ENCODE data around the gene FTH1. TPM values are rescaled to one million over a fixed set of nuclear protein-coding genes. Genes with fewer than 3 reads are reported as not detected.

FTH1 gene
- total RNA-seq, 1 experiment from 2014 or later, result 301 TPM

- H3K36me3 ChIP-seq, result no peaks in the 10 kb centered on the region
- no peak for DNase-seq
- peaks cover 6% of the 10 kb centered on the region; the same call in 1 of the 2 replicates for H3K9me3 ChIP-seq
- no peak overlapping the region for H3K4me3 ChIP-seq
- no peaks in the 10 kb centered on the region for H3K27me3 ChIP-seq
Measured at GRCh38 chr11:61994981-61995380, 27.5 kb upstream of the FTH1 start.

GRCh38 chr11:61985869-61986268 lies 18.4 kb upstream of the FTH1 start:
- no peaks in the 10 kb centered on the region for H3K27me3 ChIP-seq
- no peaks in the 10 kb centered on the region for H3K36me3 ChIP-seq
- DNase-seq, result no peak
- no peak overlapping the region for H3K4me3 ChIP-seq
- H3K9me3 ChIP-seq, result peaks cover 25% of the 10 kb centered on the region

- H3K36me3 ChIP-seq, result no peaks in the 10 kb centered on the region
- no peaks in the 10 kb centered on the region for H3K27me3 ChIP-seq
- DNase-seq, result no peak
- peaks cover 16% of the 10 kb centered on the region for H3K9me3 ChIP-seq
- H3K4me3 ChIP-seq, result no peak overlapping the region
Measured at GRCh38 chr11:61983419-61983818, 16.0 kb upstream of the FTH1 start.

GRCh38 chr11:61980783-61981541 lies 13.5 kb upstream of the FTH1 start:
- Histone ChIP-seq H3K36me3 (no peaks in the 10 kb centered on the region), H3K27me3 (no peaks in the 10 kb centered on the region), H3K9me3 (peaks cover 2% of the 10 kb centered on the region; the same call in 1 of the 2 replicates), H3K4me3 (no peak overlapping the region)
- no peak for DNase-seq

- no peak for DNase-seq
- Histone ChIP-seq H3K4me3 (no peak overlapping the region), H3K36me3 (no peaks in the 10 kb centered on the region), H3K27me3 (no peaks in the 10 kb centered on the region), H3K9me3 (no peaks in the 10 kb centered on the region)
Measured at GRCh38 chr11:61978703-61979661, 11.5 kb upstream of the FTH1 start.

GRCh38 chr11:61976813-61977475 lies 9.5 kb upstream of the FTH1 start:
- Histone ChIP-seq H3K36me3 (no peaks in the 10 kb centered on the region), H3K9me3 (no peaks in the 10 kb centered on the region), H3K27me3 (no peaks in the 10 kb centered on the region), H3K4me3 (no peak overlapping the region)
- no peak for DNase-seq

- Histone ChIP-seq H3K4me3 (no peak overlapping the region), H3K9me3 (no peaks in the 10 kb centered on the region), H3K36me3 (no peaks in the 10 kb centered on the region), H3K27me3 (no peaks in the 10 kb centered on the region)
- DNase-seq, result no peak
Measured at GRCh38 chr11:61976420-61976800, 9.0 kb upstream of the FTH1 start.

- Histone ChIP-seq H3K36me3 (no peaks in the 10 kb centered on the region), H3K27me3 (no peaks in the 10 kb centered on the region), H3K4me3 (no peak overlapping the region), H3K9me3 (no peaks in the 10 kb centered on the region)
- no peak for DNase-seq
Measured at GRCh38 chr11:61975638-61976419, 8.4 kb upstream of the FTH1 start.

GRCh38 chr11:61974766-61975631 lies 7.6 kb upstream of the FTH1 start:
- no peak for DNase-seq
- H3K9me3 ChIP-seq, result no peaks in the 10 kb centered on the region
- H3K4me3 ChIP-seq, result no peak overlapping the region
- no peaks in the 10 kb centered on the region for H3K36me3 ChIP-seq
- no peaks in the 10 kb centered on the region for H3K27me3 ChIP-seq

- no peak for DNase-seq
- Histone ChIP-seq H3K4me3 (no peak overlapping the region), H3K27me3 (no peaks in the 10 kb centered on the region), H3K36me3 (no peaks in the 10 kb centered on the region), H3K9me3 (no peaks in the 10 kb centered on the region)
Measured at GRCh38 chr11:61973476-61974162, 6.2 kb upstream of the FTH1 start.

- DNase-seq, result no peak
- Histone ChIP-seq H3K4me3 (no peak overlapping the region), H3K9me3 (no peaks in the 10 kb centered on the region), H3K27me3 (no peaks in the 10 kb centered on the region), H3K36me3 (no peaks in the 10 kb centered on the region)
Measured at GRCh38 chr11:61972672-61973475, 5.4 kb upstream of the FTH1 start.

- Histone ChIP-seq H3K36me3 (no peaks in the 10 kb centered on the region), H3K27me3 (no peaks in the 10 kb centered on the region), H3K9me3 (no peaks in the 10 kb centered on the region), H3K4me3 (no peak overlapping the region)
- no peak for DNase-seq
Measured at GRCh38 chr11:61972112-61972671, 4.8 kb upstream of the FTH1 start.

GRCh38 chr11:61971248-61972111 lies 4.0 kb upstream of the FTH1 start:
- no peak overlapping the region for H3K4me3 ChIP-seq
- DNase-seq, result peak; percentile 99
- no peaks in the 10 kb centered on the region for H3K9me3 ChIP-seq
- no peaks in the 10 kb centered on the region for H3K27me3 ChIP-seq
- H3K36me3 ChIP-seq, result peaks cover 4% of the 10 kb centered on the region

All from MG63 (cell line).